ENCODE measurements around the gene CCDC112.

GRCh38 chr5:115265220-115265619 lies 31.2 kb downstream of the CCDC112 start:
- TF ChIP-seq CTCF (conservative IDR thresholded peaks at IDR 0.05; ENCODE audit: low read depth in 2 of 2) (no peak), POLR2AphosphoS5 (IDR thresholded peaks at IDR 0.05; ENCODE audit: low read depth) (no peak), EZH2phosphoT487 (IDR thresholded peaks at IDR 0.05; ENCODE audit: unreplicated experiment) (no peak), CREB1 (CRISPR knock-in tag; IDR thresholded peaks at IDR 0.05; ENCODE audit: low read depth) (no peak), EZH2 (IDR thresholded peaks at IDR 0.05; ENCODE audit: low read depth, unreplicated experiment) (no peak), STAT1 (IDR thresholded peaks at IDR 0.05; ENCODE audit: unreplicated experiment) (no peak), ETS1 (IDR thresholded peaks at IDR 0.05) (no peak), REST (IDR thresholded peaks at IDR 0.05; ENCODE audit: unreplicated experiment) (no peak)

Data from GM23338 (cell line).